GM19193 (cell line): ENCODE results near the gene ZCCHC3.

Experiments used
- POLR2A ChIP-seq: IDR thresholded peaks from 4 replicates; pipeline ENCODE4 v1.6.1; 2011; ENCODE audit not compliant: insufficient read depth, insufficient read length; ENCODE audit errors: extremely low read depth

Gene ZCCHC3

GRCh38 chr20:300345-300990, 3.1 kb downstream of the ZCCHC3 start:
- TF ChIP-seq POLR2A = no peak

GRCh38 chr20:301886-302848, 4.8 kb downstream of the ZCCHC3 start:
- TF ChIP-seq POLR2A = no peak

GRCh38 chr20:305745-306144, 8.4 kb downstream of the ZCCHC3 start:
- TF ChIP-seq POLR2A = no peak

GRCh38 chr20:308427-309038, 11.2 kb downstream of the ZCCHC3 start:
- no peak for TF ChIP-seq POLR2A

- no peak for TF ChIP-seq POLR2A
These were observed 12.0 kb downstream of the ZCCHC3 start for GRCh38 chr20:309306-309840.

- no peak for TF ChIP-seq POLR2A
These were observed 12.7 kb downstream of the ZCCHC3 start for GRCh38 chr20:309841-310644.

- TF ChIP-seq POLR2A = no peak
These were observed 13.3 kb downstream of the ZCCHC3 start for GRCh38 chr20:310645-311044.

GRCh38 chr20:311609-312008, 14.2 kb downstream of the ZCCHC3 start:
- TF ChIP-seq POLR2A = no peak

- no peak for TF ChIP-seq POLR2A
These were observed 14.7 kb downstream of the ZCCHC3 start for GRCh38 chr20:312067-312466.

GRCh38 chr20:312866-313265, 15.5 kb downstream of the ZCCHC3 start:
- TF ChIP-seq POLR2A = no peak

- no peak for TF ChIP-seq POLR2A
These were observed 16.0 kb downstream of the ZCCHC3 start for GRCh38 chr20:313402-313801.

- TF ChIP-seq POLR2A = no peak
These were observed 16.6 kb downstream of the ZCCHC3 start for GRCh38 chr20:313948-314347.

GRCh38 chr20:316316-317068, 19.1 kb downstream of the ZCCHC3 start:
- no peak for TF ChIP-seq POLR2A
